IPS-NIHi7 (cell line): Measurements from ENCODE around the gene KLHL40.

ENCODE experiments used
- DNase-seq: peaks from one replicate; pipeline ENCODE4 v3.0.0; 2012; ENCODE audit warnings: mixed read lengths; ENCODE audit errors: extremely low spot score

The KLHL40 gene

DNA sequence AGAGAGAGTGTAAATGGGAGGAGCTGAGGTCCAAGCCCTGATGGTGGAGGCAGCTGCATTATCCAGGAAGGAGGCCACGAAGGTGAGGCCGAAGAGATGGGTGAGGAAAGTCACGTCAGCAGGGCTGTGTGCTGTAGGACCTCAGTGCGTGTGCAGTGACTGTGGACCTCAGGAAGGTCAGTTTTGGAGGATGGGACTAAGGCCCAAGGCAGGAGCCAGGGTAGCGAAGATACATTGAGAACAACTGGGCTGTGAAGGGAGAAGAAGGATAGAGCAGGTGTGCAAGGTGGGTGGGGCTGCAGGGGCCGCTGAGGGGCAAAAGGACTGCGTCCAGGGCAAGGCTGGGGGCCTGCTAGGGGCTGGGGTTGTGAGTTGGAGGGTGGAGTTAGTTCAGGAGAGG, 4.9 kb downstream of the KLHL40 start:
- no peak for DNase-seq

DNA sequence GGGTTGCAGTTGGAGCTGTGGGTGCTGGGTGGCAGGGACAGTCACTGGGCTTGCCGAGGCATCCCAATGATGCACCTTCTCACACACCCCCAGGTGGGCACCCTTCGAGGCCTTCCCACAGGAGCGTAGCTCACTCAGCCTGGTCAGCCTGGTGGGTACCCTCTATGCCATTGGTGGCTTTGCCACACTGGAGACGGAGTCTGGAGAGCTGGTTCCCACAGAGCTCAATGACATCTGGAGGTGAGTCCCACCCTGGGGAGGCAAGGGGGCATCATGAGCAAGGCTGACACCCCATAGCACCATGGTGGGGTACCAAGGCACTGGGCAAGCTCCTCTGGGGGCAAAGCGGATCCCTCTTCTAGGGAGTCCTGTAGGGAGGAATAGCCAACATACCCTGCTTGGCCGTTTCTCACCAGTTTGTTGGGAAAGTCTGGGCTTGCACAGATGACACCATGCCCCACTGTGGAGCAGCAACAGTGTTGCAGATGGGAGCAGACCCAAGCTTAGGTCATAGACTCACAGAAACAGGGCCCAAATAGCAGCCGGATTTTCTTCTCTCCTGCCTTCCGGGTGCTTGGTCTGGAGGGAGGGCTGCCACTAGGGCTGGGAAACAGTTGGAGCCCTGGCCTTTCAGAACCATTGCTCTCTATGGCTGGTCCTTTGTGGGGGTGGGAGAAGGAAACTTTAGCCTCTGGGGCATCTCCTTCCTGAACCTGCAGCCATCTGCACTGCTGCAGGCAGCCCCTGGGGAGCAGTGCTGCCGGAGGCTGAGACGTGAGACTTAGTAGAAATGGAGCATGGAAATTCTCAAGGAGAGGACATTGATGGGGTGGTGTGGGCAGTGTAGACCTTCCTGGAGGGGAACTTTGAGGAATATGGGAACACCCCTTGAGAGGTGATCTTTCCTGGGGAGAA, 5.7 kb downstream of the KLHL40 start:
- no peak for DNase-seq

DNA sequence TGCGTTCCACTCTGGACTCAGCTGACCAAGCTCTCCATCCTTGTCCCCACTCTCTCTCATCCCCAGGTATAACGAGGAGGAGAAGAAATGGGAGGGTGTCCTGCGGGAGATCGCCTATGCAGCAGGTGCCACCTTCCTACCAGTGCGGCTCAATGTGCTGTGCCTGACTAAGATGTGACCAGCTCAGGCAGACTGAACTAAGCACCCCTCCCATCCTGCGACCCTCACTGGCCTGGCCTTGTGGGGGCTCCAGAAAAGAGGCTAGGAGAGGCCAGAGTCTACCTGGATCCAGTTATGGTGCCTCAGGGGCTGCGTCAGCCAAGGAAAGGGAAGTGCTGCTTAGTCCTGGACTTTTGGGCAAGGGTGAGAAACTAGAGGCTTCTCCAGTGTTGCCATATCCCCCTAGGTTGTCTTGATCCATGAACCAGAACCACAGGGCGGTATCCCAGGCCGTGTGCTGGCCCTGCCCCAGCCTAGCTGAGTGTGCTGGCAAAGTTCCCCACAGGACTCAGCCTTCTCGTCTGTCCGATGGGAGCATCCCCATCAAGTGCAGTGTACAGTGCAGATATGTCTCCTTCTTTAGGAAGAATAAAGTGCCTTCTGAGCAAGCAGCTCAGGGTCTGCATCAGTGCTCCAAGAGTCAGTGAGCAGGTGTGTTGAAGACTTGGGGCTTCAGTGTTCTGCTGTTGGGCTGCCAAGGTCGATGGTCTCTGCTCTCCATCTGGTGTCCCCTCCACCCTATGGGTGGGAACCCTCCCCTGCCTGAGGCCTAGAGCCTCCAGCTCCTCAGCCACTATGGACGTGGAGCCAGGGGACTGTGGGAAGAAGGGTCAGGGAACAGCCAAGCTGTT, 6.7 kb downstream of the KLHL40 start:
- DNase-seq, result no peak

DNA sequence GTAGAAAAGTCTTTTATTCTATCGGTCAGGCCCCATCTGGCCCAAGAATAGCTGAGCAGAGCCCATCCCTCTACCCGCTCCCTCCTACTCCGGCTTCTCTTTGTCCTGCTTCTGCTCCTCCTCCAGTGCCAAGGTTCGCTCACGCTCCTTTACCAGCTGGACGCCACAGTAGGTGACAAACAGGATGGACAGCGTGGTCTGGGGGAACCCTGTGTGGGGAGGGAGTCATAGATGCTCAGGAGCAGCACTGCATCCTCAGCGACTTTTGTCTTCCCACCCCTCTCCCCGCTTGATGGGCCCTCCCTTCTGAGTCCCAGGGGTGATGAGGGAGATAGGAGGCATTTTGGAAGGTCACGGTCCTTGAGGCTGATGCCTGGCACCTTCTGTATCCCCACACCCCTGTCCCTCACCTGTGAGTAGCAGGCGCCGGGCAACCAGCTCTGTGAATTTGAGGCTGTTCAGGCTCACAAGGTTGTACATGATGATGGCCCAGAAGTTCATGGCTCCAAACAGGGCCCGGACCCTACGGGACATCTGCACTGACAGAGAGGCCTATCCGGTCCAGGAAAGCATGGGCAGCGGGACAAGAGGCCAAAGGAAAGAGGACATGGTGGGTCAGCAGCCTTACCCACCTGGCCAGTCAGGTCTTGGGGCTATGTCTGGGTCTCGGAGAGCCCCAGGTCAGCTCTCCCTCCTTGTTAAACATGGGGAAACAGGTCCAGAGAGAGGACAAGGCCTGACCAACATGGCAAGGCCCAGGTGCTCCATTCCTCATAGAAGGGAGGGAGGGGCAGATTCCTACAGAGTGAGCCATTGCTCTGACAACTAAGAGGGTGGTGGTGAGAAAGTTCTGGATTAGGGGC, 7.6 kb downstream of the KLHL40 start:
- no peak for DNase-seq

DNA sequence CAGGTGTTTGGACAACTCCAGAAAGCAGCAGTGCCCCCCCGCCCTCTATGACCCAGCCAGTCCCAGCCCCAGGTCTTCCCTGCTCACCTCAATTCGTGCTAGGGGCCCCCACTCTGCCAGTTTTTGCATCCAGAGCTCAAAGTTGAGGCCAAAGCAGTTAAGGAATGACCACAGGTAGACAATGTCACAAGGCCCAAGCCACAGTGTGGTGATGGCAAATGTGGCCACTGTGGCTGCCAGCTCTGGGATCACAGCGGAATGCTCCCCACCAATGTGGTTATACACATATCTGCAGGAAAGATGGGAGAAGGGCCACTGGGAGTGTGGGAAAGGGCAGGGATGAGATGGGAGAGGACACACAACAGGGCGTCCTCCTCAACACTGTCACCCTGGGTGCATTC, 8.2 kb downstream of the KLHL40 start:
- no peak for DNase-seq

DNA sequence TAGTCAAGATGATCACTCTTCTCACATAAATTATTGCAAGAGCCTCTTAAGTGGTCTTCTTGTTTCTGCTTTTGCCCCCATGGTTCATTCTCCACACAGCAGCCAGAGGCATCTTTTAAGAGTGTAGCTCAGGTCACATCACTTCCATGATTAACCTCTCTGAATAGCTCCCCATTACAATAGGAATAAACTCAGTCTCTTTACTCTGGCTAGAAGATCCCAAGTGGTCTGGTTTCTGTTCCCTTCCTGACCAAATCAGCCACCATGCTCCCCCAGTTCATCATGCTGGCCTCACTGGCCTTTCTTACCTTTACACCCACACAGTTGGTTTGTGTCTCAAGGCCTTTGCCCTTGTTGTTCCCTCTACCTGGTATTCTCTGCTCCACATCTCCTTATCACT, 9.0 kb downstream of the KLHL40 start:
- no peak for DNase-seq

DNA sequence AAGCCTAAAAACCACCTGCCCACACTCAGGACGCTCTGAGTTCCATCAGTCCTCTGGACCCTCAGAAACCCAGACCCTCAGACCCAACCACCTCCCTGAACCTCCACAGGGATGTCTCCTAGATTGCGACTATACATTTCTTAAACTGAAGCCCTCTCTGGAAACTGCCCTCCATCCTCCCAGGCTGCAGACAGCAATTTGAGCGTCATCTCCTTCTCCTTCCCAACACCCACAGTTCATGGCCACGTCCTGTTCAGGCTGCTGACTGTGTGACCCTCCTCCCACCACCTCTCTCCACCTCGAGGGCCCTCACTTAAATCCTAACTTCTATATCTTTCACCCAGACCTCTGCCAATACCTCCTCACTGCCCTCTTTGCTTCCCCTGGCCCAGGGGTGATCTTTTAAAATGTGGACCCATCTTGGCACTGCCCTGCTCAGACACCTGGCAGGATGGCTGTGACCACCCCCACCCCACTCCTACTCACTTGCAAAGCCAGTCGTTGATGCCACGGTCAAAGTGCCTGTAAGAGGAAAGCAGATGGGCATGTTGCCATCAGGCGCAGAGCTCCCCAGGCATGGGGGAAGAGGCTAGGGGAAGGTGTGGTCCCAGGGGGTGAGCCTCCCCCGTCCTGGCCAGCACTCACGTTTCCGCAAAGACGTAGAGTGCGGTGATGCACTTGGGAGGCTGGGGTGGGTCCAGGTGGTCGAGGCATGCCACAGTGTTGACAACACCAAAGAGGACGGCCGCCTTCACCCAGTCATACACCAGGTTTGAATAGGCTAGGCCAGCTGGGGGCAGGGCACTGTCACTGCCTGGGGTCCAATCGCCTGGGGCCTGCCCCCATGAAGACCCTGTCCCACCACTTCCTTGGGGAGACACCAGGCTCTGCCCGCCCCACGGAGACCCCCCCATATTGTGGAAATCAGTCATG, 11.3 kb downstream of the KLHL40 start:
- no peak for DNase-seq

DNA sequence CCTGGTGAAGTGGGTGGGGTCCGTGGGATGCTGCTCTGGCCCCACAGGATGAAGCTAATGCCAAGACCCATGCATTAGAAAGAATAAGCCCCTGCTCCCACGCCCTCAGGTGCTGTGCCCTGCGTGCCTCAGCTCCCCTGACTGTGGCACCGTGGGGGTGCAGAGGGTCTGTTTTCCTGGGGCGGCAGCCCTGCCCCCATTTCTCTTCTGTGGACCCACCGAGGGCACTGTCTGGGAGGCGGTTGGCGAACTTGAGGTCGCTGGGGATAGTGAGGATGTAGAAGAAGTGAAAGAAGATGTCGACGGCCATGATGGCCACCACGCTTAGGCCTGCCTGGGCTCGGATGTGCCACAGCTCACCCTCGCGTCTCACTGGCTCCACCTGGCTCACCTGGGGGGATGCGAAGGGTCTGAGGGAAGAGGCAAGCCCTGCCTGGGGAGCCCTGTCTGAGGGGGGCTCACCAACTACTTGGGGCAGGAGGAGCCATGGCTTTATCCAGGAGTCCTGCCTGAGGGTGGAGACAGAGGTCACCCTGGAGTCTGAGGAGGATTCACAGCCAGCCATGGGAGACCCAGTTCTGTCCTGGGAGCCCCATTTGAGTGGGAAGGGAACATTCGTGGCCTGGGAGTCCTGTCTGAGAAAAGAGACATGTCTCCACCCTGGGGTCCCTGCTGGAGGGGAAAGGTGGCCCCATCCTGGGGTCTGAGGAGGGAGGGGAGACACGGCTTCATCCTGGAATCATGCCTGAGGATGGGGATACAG, 12.1 kb downstream of the KLHL40 start:
- no peak for DNase-seq

DNA sequence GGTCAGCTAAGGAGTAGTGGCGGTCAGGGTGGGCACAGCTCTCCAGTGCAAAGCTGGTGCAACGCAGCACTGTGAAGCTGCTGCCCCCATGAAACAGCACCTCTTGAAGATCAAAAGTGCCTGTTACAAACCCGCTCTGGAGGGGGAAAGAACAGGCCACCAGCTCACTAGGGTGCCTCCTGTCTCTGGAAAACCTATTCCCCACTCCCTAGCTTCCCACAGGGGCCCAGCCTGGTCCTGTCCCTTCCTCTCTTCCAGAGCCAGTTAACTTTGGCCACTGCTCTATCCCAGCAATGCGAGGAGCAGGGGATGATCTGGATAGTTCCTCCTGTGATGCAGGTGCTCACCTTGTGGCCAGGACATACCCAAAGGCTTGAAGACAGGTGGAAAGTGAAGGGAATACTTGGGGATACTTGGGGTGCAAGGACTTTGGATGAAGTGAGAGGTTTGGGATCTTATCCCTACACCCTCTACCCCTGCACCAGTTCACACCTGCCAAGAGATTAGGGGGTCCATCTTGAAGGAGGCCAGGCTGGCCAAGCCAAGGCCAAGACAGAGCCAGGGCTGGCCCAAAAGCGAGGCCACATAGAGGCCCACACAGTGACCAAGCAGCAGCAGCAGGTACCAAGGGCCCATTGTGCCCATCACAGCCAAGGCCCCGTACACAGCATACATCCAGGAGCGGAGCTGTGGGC, 13.0 kb downstream of the KLHL40 start:
- no peak for DNase-seq

DNA sequence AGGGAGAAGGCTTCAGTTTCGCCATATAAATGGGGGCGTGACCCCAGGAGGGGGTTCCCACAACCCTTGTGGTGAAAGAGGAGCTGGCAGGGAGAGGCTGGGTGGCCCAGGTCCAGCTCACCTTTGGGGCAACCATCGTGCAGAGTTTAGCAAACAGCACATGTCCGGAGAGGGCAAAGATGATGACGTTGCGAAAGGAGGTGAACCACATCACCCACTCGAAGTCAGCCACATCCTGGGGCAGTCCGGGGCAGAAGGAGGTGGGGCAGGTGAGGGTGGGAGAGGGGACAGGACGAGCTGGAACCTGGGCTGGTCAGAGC, 13.5 kb downstream of the KLHL40 start:
- no peak for DNase-seq

DNA sequence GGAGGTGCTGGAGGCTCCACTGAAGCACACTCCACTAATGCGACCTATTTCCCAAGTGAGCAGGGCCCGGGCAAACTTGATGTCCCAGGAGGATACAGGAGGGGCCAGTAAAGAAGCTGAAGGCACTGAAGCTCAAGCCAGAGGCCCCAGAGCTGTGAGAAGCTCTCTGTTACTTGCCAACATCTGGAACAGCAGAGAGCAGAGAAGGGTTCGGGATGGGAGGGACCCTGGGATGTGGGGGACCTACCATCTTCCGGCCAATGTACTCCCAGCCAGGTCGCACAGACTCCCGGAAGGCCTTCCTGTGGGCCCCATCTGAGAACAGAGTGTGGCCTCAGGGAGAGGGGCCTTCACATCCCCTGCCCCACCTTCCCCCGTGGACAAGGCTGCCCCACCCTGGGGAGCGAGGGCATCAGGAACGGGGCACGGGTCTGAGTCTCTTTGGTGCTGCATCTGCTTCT, 14.2 kb downstream of the KLHL40 start:
- DNase-seq, result no peak

DNA sequence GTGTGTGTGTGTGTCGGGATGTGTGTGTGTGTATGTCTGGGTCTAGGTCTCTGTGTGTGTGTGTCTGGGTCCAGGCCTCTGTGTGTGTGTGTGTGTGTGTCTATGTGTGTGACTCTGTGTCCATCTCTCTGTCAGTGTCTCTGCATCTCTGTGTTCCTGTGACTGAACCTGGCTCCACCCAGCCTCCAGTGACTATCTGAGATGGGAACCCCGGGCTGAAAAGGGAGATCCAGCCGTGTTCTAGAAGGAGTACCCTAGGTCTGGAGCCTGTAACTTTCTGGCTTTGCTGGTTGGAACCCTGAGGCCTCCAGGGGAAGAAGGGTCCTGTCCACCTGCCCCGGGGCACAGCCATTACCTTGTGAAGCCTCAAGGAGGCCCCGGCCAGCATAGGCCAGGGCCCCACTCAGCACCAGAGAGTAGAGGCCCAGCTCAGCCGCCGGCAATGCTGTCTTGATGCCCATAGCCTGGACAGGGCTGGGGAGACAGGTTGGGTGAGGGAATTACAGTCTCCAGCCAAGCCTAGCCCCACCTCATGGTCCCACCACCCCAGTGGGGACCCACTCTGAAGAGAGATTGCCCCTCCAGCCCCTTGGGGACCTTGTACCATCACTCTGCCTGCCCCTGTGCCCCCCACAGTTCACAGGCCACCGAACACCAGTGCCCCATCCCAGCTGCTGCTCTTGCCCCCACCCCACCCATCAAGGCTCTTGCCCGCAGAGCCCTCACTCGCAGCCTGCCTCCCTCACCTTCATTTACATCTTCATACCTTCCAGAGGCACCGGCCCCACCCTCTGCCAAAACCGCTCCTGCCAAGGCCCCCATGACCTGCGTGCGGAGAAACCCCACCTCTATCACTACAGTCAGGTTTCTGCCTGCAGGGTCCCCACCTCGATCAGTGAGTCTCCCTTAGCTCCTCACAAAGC, 15.3 kb downstream of the KLHL40 start:
- DNase-seq, result no peak

DNA sequence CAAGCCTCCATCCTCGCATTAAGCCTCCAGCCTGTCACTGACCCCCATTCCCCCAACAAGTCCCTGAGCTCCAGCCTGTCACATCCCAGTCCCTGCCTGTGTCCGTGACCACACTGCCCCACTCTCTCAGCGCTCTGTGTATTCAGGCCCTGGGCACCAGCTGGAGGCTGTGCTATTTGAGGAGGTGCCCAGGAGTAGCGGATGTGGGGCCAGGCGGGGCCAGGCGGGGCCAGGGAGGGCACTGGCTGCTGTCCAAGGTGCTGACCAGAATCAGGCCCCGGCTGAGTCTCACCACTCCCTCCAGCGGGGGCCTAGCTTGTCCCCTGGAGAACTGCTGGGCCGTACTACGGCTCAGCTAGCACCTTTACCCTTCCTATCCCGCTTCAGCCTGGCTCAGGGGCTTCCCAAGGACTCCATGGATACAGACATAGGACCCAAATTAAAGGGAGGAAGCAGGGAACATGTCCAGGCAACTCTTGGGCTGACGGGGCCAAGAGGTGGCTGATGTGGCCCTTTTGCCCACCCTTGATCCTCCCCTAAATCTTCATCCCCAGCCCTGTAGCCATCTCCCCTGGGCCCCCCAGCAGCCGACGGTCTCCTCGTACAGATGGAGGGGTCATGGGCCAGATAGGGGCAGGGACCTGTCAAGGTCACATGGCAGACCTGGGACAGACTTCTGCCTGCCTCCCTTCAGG, 16.2 kb downstream of the KLHL40 start:
- DNase-seq, result peak; percentile 99

DNA sequence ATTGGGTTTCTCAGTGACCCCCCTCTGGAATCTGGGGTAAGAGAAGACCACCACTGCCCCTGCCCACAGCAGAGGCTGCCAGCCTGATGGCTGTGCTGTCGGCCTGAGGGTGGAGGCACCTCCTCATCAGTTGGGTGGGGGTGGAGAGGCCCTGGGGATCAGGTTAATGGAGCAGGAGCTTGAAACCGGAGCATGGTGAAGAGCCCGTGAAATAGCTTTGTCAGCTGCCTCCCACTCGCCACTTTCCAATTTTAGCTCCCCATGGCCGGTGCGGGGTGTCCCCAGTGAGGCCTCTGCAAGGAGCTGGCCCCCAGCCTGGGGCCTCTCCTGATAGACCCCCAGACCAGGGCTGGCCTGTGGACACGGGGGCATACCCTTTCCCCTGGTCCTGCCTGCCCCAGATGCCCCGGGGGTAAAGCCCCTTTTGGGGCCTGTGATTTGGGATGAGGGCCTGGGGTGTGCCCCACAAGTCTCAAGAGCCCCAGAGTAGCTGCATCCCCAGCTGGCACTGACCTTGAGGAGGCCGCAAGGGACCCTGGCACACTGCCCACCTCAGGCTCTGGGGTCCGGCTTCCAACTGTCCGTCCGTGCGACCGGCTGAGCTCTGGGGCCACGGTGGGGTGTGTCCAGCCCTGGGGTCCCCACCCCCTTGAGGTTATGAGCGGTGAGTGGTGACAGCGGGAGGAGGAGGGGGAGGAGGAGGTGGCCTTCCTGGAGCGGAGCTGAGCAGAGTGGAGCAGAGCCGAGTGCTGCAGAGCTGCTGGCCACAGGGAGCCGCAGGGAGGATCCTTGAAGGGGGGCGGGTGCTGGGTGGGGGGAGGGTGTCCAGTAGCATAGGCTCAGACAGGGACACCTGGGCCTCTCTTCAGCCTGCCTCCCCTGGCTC, 17.0 kb downstream of the KLHL40 start, which contains the start of gene HHATL:
HHATL (minus strand) TSS at position 733 of the 886 bp plus-strand sequence. CDS start 1,972 bp downstream, outside the sequence.
- DNase-seq, result no peak

DNA sequence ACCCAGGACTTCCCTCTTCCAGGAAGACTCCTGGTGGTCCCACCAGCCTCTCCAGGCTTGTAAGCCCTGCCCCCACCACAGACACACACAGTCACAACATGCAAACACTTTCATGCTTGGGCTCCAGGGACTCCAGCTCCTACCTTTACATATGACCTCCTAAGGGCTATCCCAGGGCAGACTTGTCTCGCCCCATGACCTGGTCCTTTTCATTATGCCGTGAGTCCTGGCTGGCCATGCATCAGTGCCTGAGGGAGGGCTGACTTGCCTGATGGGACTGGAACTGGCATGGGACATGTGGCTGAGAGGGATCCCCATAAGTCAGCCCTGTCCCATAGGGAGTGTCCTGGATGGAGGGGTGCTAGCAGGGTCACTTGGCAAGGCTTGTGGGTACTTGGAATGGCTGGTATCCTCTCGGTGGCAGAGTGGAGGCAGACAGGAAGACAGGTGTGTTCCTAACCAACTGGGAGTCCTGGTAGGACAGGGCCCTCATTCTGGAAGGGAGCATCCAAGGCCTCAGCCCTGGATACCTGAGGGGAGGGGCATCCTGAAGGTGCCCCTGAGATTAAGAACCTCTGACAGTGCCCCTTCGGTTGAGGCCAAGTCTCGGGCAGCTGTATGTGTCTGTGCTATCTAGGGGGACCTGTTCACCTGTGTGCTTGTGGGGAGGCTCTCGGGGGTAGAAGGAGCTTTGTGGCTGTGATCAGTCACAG, 17.8 kb downstream of the KLHL40 start:
- DNase-seq, result no peak

DNA sequence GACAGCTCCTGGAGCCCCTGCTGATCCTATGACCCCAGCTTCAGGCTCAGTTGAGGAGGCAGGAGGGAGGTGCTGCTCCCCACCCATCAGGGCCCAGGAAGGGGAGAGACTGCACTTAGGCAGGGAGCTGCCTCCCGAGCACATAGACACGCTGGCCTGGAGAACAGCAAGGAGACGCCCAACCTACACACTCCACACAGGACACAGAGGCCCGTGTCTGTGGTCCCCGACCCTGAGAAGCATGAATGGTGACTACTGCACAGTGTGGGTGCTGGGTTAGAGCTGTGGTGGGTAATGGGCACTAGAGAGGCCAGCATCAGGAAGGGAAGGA, 18.3 kb downstream of the KLHL40 start:
- DNase-seq, result no peak
